ENCODE data around the gene GLIS1.

DNA sequence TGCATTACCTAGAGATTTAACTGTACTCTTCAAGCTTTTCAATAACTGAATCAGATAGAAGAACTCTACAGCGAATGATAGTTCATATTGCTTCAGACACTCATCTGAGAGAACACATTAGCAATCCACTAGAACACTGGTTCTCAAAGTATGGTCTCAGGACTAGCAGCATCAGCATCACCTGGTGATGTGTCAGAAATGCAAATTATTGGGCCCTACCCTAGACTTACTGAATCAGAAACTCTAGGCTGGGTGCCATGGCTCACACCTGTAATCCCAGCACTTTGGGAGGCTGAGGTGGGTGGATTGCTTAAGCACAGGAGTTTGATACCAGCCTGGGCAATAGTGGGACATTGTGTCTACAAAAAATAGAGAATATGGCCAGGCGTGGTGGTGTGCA lies 24.9 kb upstream of the GLIS1 start:
- TF ChIP-seq, protein P1, sequence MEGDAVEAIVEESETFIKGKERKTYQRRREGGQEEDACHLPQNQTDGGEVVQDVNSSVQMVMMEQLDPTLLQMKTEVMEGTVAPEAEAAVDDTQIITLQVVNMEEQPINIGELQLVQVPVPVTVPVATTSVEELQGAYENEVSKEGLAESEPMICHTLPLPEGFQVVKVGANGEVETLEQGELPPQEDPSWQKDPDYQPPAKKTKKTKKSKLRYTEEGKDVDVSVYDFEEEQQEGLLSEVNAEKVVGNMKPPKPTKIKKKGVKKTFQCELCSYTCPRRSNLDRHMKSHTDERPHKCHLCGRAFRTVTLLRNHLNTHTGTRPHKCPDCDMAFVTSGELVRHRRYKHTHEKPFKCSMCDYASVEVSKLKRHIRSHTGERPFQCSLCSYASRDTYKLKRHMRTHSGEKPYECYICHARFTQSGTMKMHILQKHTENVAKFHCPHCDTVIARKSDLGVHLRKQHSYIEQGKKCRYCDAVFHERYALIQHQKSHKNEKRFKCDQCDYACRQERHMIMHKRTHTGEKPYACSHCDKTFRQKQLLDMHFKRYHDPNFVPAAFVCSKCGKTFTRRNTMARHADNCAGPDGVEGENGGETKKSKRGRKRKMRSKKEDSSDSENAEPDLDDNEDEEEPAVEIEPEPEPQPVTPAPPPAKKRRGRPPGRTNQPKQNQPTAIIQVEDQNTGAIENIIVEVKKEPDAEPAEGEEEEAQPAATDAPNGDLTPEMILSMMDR (IDR thresholded peaks at IDR 0.05) = no peak
- TF ChIP-seq POLR2A (IDR thresholded peaks at IDR 0.05) (no peak), POLR2AphosphoS5 (IDR thresholded peaks at IDR 0.05; ENCODE audit: insufficient read depth in 1 of 2, low read depth in 1 of 2) (no peak)

Data from vagina (tissue), 2 donors.